Right lobe of liver (tissue), 4 donors: ENCODE measurements around the gene PLIN4.

Experiments
- POLR2A ChIP-seq: fragments of 450-650 bp; IDR thresholded peaks from one replicate; pipeline ENCODE4 v1.6.1; 2017; ENCODE audit warnings: antibody characterized with exemption, mild to moderate bottlenecking
- TF ChIP-seq, protein P1 (sequence below), 4 donors: fragments of 200-600 bp in 3 of 4; fragments of 450-650 bp in 1 of 4; IDR thresholded peaks; one replicate each; pipeline versions ENCODE4 v1.5.1 to v1.8.0; 2016 to 2022; ENCODE audit warnings: antibody characterized with exemption in 4 of 4, mild to moderate bottlenecking in 2 of 4
- donor health status: DM: no; HTN: no; CAD: no.
- donor health status: DM: no; HTN: no; CAD: no.
- donor health status: DM: no; HTN: yes; CAD: no.

DNA sequence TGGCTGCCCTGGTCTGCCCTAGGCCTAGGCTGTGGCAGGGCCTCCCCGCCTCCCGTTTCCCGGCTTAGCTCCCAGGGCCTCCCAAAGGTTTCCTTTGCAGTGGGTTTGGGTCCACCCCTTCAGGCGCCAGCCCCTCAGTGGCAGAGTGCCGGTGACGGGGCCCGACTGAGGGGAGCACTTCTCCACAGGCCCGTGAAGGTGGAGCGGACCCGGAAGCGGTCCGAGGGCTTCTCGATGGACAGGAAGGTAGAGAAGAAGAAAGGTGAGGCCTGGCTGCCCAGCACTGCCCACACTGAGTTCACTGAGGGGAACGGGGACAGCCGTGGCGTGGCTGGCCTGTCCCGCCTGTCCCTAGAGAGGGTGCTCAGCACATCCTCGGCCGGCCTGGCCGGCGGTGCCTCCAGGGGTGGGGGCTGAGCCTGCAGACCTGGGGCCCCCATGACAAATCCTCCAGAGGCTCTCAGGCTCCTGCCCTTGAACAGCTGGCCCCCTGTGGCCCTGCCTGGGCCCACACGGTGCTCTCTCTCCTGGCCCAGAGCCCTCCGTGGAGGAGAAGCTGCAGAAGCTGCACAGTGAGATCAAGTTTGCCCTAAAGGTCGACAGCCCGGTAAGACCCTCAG is 20.4 kb downstream of the PLIN4 start:
- TF ChIP-seq, protein P1, sequence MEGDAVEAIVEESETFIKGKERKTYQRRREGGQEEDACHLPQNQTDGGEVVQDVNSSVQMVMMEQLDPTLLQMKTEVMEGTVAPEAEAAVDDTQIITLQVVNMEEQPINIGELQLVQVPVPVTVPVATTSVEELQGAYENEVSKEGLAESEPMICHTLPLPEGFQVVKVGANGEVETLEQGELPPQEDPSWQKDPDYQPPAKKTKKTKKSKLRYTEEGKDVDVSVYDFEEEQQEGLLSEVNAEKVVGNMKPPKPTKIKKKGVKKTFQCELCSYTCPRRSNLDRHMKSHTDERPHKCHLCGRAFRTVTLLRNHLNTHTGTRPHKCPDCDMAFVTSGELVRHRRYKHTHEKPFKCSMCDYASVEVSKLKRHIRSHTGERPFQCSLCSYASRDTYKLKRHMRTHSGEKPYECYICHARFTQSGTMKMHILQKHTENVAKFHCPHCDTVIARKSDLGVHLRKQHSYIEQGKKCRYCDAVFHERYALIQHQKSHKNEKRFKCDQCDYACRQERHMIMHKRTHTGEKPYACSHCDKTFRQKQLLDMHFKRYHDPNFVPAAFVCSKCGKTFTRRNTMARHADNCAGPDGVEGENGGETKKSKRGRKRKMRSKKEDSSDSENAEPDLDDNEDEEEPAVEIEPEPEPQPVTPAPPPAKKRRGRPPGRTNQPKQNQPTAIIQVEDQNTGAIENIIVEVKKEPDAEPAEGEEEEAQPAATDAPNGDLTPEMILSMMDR (IDR thresholded peaks at IDR 0.05) = no peak
- TF ChIP-seq POLR2A = no peak
